GM10266 (cell line): Measurements from ENCODE around the gene IGSF21.

ENCODE experiments used
- DNase-seq: peaks from one replicate; pipeline ENCODE4 v3.0.0; 2012; ENCODE audit errors: extremely low spot score
- TF ChIP-seq, protein P1 (sequence below): IDR thresholded peaks from 2 replicates; pipeline ENCODE4 v1.5.1; 2012; ENCODE audit warnings: mild to moderate bottlenecking, low read depth; ENCODE audit not compliant: control insufficient read depth, insufficient read depth; ENCODE audit errors: missing control alignments

Gene IGSF21

GRCh38 chr1:18088077-18088594, 19.5 kb upstream of the IGSF21 start:
- TF ChIP-seq, protein P1, sequence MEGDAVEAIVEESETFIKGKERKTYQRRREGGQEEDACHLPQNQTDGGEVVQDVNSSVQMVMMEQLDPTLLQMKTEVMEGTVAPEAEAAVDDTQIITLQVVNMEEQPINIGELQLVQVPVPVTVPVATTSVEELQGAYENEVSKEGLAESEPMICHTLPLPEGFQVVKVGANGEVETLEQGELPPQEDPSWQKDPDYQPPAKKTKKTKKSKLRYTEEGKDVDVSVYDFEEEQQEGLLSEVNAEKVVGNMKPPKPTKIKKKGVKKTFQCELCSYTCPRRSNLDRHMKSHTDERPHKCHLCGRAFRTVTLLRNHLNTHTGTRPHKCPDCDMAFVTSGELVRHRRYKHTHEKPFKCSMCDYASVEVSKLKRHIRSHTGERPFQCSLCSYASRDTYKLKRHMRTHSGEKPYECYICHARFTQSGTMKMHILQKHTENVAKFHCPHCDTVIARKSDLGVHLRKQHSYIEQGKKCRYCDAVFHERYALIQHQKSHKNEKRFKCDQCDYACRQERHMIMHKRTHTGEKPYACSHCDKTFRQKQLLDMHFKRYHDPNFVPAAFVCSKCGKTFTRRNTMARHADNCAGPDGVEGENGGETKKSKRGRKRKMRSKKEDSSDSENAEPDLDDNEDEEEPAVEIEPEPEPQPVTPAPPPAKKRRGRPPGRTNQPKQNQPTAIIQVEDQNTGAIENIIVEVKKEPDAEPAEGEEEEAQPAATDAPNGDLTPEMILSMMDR: no peak
- no peak for DNase-seq

GRCh38 chr1:18089488-18089887, 18.1 kb upstream of the IGSF21 start:
- no peak for DNase-seq
- TF ChIP-seq, protein P1: no peak

GRCh38 chr1:18090636-18091035, 17.0 kb upstream of the IGSF21 start:
- no peak for DNase-seq
- TF ChIP-seq, protein P1: no peak

- DNase-seq: no peak
- TF ChIP-seq, protein P1: no peak
Measured at GRCh38 chr1:18091660-18092446, 15.7 kb upstream of the IGSF21 start.

DNA sequence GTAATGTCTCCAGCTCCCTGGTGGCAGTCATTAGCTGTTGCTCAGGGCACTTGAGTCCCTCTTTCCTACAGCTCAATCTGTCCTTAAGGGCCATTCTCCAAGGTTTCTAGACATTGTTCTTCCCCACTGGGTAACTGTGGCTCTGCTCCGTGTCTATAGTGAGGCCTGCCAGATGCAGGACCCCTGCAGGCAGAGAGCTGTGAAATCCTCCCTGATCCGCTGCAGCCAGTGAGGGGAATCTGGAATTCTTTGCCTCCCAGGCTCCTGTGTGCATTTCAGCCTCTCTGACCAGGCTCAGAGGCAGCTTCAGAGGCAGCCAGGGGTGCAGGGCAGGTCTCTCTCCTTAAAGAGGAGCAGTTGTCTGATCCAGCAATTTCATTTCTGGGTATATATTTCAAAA, 14.4 kb upstream of the IGSF21 start:
- TF ChIP-seq, protein P1: no peak
- no peak for DNase-seq

DNA sequence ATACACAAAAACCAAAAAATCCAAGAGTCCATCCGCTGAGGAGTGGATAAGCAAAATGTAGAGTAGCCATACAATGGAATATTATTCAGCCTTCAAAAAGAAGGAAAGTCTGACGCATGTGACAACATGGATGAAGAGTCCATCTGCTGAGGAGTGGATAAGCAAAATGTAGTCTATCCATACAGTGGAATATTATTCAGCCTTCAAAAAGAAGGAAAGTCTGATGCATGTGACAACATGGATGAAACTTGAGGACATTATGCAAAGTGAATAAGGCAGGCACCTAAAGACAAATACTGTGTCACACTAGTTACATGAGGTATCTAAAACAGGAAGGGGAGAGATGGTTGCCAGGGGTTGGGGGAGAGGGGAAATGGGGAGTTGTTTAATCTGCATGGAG, 14.0 kb upstream of the IGSF21 start:
- TF ChIP-seq, protein P1: no peak
- no peak for DNase-seq

DNA sequence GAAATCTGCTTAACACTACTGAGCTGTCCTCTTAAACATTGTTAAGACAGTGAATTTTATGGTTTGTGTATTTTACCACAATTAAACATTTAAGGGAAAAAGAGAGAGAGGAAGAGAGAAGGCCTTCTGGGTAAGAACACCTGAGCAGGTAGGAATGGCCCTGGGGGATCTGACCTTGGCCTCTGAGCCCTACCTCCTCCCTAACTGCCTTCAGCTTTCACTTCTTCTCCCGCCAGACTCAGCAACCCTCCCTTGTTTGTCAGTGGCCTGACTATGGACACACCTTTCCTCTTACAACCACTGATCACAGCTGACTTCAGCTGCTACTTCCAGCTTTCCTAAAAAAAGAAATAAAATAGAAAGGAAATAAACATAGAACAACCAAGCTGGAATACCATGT, 13.5 kb upstream of the IGSF21 start:
- TF ChIP-seq, protein P1: no peak
- DNase-seq: no peak
